Thoracic aorta (tissue), 2 donors: ENCODE data around the gene USH1G. TPM values are rescaled to one million over a fixed set of nuclear protein-coding genes. Genes with fewer than 3 reads are reported as not detected.
"Not testable (repeated sequence)": the region's sequence is repeated elsewhere in the genome, so short reads cannot be mapped to it uniquely, and the experiment has no call there.

Experiments
- ATAC-seq: fragments of 150-250 bp; one replicate; pipeline ENCODE4 v1.8.0; 2017; ENCODE audit warnings: low read depth; ENCODE audit not compliant: insufficient number of reproducible peaks, low FRiP score
- DNase-seq: peaks from one replicate; pipeline ENCODE4 v3.0.0-alpha.2; 2020; ENCODE audit warnings: low spot score
- H3K27ac ChIP-seq, 2 donors: fragments of 200-600 bp; sonication (generic); 1 replicate in 1 of 2; 2 replicates in 1 of 2; pipeline ENCODE4 v1.5.1; 2016; ENCODE audit warnings: mild to moderate bottlenecking in 2 of 2, moderate library complexity in 2 of 2
- H3K27me3 ChIP-seq: fragments of 200-600 bp; sonication (generic); replicated peaks from 2 replicates; pipeline ENCODE4 v1.6.0; 2016; ENCODE audit warnings: mild to moderate bottlenecking; ENCODE audit not compliant: insufficient read depth
- H3K36me3 ChIP-seq: fragments of 200-600 bp; sonication (generic); one replicate; pipeline ENCODE4 v1.5.1; 2016
- H3K4me1 ChIP-seq, 2 donors: fragments of 200-600 bp; sonication (generic); 1 replicate in 1 of 2; 2 replicates in 1 of 2; pipeline versions ENCODE4 v1.5.1 to v1.6.0; 2016; ENCODE audit warnings: low read depth in 2 of 2, mild to moderate bottlenecking in 1 of 2; ENCODE audit not compliant: control insufficient read depth in 1 of 2
- H3K4me3 ChIP-seq: fragments of 200-600 bp; sonication (generic); 2 replicates; pipeline ENCODE4 v1.5.1; 2016; ENCODE audit warnings: mild to moderate bottlenecking
- H3K9me3 ChIP-seq: fragments of 200-600 bp; sonication (generic); 2 replicates; pipeline ENCODE4 v1.5.1; 2016
- total RNA-seq, 2 donors: library from RNA; depleted of rRNA; stranded (reverse); fragments of >200 nt; gene quantifications; one replicate each; pipeline versions ENCODE4 v1.1.0 to v1.2.3, GENCODE V29; 2016
- TF ChIP-seq, protein P1 (sequence below): fragments of 200-600 bp; sonication (generic); IDR thresholded peaks from one replicate; pipeline ENCODE4 v1.5.1; 2019; ENCODE audit warnings: antibody characterized with exemption

USH1G gene
- total RNA-seq, 2 donors from 2014 or later: not detected

DNA sequence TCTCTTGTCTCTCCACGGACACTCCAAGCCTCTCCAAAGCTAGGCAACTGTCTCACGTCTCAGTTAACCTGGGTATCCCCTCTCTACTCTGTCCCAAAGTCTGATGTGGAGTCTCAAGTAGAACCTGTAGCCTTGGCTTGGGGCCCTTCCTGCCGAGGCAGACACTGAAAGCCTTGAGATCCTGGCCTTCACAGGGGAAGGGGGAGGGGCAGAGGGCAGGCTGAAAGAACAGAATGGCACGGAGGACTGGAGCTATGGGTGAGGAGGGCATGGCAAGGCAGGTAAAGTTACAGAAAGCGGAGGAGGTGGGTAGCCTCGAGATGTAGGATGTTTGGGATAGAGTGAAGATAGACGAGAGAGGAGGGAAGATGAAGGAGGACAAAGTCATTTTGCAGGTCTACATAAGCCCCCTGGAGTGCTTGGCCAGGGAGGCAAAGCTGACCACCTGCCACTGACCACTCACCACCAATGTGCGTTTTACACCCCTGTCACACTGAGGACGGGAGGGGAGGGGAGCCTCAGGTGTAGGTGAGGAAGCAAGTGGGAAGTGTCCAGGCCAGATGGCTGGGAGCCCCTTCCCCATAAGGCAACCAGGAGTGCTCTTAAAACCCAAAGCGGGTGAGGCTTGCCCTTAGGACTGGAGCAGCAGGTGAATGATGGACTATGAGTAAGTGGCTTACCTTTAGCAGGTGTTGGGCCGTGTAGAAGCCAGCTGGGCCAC lies 51.5 kb downstream of the USH1G start:
- Histone ChIP-seq H3K36me3 (no peaks in the 10 kb centered on the region), H3K9me3 (no peaks in the 10 kb centered on the region), H3K4me3 (peak overlapping the region; percentile 85), H3K4me1 (peaks cover 9 to 15% of the 10 kb centered on the region in 2 donors), H3K27ac (no peak overlapping the region), H3K27me3 (no peaks in the 10 kb centered on the region)
- no peak for ATAC-seq
- TF ChIP-seq, protein P1, sequence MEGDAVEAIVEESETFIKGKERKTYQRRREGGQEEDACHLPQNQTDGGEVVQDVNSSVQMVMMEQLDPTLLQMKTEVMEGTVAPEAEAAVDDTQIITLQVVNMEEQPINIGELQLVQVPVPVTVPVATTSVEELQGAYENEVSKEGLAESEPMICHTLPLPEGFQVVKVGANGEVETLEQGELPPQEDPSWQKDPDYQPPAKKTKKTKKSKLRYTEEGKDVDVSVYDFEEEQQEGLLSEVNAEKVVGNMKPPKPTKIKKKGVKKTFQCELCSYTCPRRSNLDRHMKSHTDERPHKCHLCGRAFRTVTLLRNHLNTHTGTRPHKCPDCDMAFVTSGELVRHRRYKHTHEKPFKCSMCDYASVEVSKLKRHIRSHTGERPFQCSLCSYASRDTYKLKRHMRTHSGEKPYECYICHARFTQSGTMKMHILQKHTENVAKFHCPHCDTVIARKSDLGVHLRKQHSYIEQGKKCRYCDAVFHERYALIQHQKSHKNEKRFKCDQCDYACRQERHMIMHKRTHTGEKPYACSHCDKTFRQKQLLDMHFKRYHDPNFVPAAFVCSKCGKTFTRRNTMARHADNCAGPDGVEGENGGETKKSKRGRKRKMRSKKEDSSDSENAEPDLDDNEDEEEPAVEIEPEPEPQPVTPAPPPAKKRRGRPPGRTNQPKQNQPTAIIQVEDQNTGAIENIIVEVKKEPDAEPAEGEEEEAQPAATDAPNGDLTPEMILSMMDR: no peak
- no peak for DNase-seq

DNA sequence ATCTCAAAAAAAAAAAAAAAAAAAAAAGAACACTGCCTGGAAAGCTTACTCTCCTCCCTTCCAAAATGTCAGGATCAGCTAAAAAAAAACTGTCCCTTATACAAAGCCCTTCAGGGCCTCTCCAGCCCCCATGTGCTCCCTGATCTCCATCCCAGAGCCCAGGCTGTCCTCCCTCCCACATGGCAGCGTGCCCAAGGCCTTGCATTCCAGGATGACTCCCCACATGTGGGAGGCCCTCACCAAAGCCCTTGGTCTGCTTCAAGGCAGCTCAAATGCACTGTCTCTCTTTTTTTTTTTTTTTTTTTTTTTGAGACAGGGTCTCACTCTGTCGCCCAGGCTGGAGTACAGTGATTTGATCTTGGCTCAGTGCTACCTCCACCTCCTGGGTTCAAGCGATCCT lies 52.5 kb downstream of the USH1G start:
- no peak for ATAC-seq
- no peaks in the 10 kb centered on the region for H3K36me3 ChIP-seq
- TF ChIP-seq, protein P1: no peak
- DNase-seq: no peak
- no peak overlapping the region for H3K27ac ChIP-seq
- peaks cover 9 to 15% of the 10 kb centered on the region in 2 donors for H3K4me1 ChIP-seq
- H3K9me3 ChIP-seq: no peaks in the 10 kb centered on the region
- no peak overlapping the region for H3K4me3 ChIP-seq
- H3K27me3 ChIP-seq: no peaks in the 10 kb centered on the region

DNA sequence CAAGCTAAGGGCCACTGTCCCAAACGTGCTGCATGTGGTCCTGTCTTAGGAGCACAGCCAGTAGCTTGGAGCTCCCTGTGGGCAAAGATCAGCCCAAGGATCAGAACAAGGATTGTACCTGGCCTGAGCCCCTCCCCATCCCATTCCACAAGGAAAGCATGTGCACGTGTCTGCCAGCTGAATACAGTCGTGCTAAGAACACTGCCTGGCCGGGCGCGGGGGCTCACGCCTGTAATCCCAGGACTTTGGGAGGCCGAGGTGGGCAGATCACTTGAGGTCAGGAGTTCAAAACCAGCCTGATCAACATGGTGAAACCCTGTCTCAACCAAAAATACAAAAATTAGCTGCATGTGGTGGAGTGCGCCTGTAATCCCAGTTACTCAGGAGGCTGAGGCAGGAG lies 53.0 kb downstream of the USH1G start:
- ATAC-seq, H3K27me3 ChIP-seq, H3K36me3 ChIP-seq, H3K27ac ChIP-seq, DNase-seq, H3K9me3 ChIP-seq, H3K4me3 ChIP-seq: not testable (repeated sequence)
- peaks cover 9 to 15% of the 10 kb centered on the region in 2 donors for H3K4me1 ChIP-seq

DNA sequence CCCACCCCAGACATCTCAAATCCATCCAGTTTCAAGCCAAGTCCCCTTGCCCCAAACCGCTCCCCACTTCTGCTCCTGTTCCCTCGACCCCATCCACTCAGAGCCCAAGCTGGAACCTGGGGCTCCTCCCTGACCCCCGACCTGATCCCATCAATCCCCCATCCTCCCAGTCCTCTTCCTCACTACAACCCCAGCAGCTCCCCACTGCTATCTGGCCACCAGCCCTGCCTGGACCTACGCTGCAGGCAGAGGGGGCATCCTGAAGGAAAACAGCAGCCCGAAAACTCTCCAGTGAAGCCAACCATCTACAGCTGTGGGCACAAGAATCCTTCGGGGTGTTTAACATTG lies 54.2 kb downstream of the USH1G start:
- no peak for ATAC-seq
- H3K36me3 ChIP-seq: no peaks in the 10 kb centered on the region
- no peaks in the 10 kb centered on the region for H3K9me3 ChIP-seq

DNA sequence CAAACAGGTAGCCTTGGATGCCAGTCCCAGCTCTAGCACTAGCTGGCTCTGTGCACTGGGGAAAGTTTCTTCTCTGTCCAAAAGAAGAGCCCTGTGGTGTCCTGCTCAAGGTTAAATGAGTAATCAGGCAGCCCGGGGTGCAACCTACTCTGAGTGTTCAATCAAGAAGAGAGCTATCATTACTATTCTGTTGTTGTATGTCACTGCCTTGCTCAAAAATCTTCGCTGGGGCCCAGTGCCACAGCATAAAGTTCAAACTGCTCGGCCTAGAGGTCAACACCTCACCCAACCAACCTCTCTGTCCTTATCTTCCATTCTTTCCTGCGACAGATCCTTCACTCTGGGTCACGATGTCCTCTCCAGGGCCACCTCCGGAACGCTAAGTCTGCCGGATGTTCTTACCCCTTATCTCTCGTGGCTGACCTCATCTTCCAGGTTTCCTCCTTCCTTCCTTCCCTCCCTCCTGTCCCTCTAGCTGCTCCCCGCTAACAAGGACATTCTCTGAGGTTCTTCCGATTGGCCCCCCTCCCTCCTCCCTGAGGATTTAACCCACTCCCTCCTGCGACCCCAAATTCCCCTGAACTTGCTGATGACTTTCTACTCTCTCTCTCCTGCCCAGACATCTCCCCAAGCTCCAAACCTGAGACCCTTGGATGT lies 54.7 kb downstream of the USH1G start:
- no peak for ATAC-seq
- peaks cover 9 to 15% of the 10 kb centered on the region in 2 donors for H3K4me1 ChIP-seq

More for the DNA sequence above, 54.2 kb downstream of the USH1G start:
- no peak for DNase-seq
- no peak overlapping the region for H3K4me3 ChIP-seq
- H3K27me3 ChIP-seq: no peaks in the 10 kb centered on the region
- H3K4me1 ChIP-seq: peaks cover 9 to 15% of the 10 kb centered on the region in 2 donors
- TF ChIP-seq, protein P1: no peak
- no peak overlapping the region for H3K27ac ChIP-seq

More for the DNA sequence above, 54.7 kb downstream of the USH1G start:
- Histone ChIP-seq H3K9me3 (no peaks in the 10 kb centered on the region), H3K27ac (no peak overlapping the region), H3K27me3 (no peaks in the 10 kb centered on the region), H3K4me3 (no peak overlapping the region), H3K36me3 (no peaks in the 10 kb centered on the region)
- TF ChIP-seq, protein P1: no peak
- no peak for DNase-seq
